Neutrophil (primary cell): ENCODE results near the gene KCNIP2.

Source experiments
- H3K27ac ChIP-seq: fragments of 200-600 bp; sonication (generic); 2 replicates; pipeline ENCODE4 v1.5.1; 2016; ENCODE audit warnings: mild to moderate bottlenecking, moderate library complexity
- H3K27me3 ChIP-seq: fragments of 200-600 bp; sonication (generic); 2 replicates; pipeline ENCODE4 v1.6.0; 2016; ENCODE audit warnings: mild to moderate bottlenecking
- H3K36me3 ChIP-seq: fragments of 200-600 bp; sonication (generic); 2 replicates; pipeline ENCODE4 v1.5.1; 2017
- H3K4me1 ChIP-seq, 2 experiments: fragments of 200-600 bp in 1 of 2; sonication (generic) in 1 of 2; 1 replicate in 1 of 2; 2 replicates in 1 of 2; pipeline versions ENCODE4 v1.5.1 to v1.6.1; 2013 to 2016; ENCODE audit warnings: low read depth in 1 of 2, low read length in 1 of 2, mild to moderate bottlenecking in 1 of 2, moderate library complexity in 1 of 2; ENCODE audit not compliant: control insufficient read depth in 1 of 2, insufficient read depth in 1 of 2
- H3K4me3 ChIP-seq, 2 experiments: fragments of 200-600 bp in 1 of 2; sonication (generic) in 1 of 2; 1 replicate in 1 of 2; 2 replicates in 1 of 2; pipeline ENCODE4 v1.5.1; 2013 to 2016; ENCODE audit warnings: low read depth in 1 of 2, low read length in 1 of 2, mild to moderate bottlenecking in 1 of 2, moderate library complexity in 1 of 2
- H3K9me3 ChIP-seq: fragments of 200-600 bp; sonication (generic); 2 replicates; pipeline ENCODE4 v1.5.1; 2016
- CTCF ChIP-seq: fragments of 200-600 bp; sonication (generic); IDR thresholded peaks from 2 replicates; pipeline ENCODE4 v1.5.1; 2016; ENCODE audit warnings: antibody characterized with exemption

KCNIP2 gene

GRCh38 chr10:101830322-101831168 lies 13.1 kb downstream of the KCNIP2 start:
- peak overlapping the region; percentile 67 for H3K27ac ChIP-seq
- H3K9me3 ChIP-seq, result no peaks in the 10 kb centered on the region
- H3K4me1 ChIP-seq, result peaks cover 44 to 49% of the 10 kb centered on the region in 2 experiments
- no peaks in the 10 kb centered on the region for H3K36me3 ChIP-seq
- H3K27me3 ChIP-seq, result no peaks in the 10 kb centered on the region
- peak overlapping the region; percentile 72 to 93 for H3K4me3 ChIP-seq
- no peak for TF ChIP-seq CTCF

- H3K4me3 ChIP-seq, result peak overlapping the region; percentile 72 to 93
- TF ChIP-seq CTCF, result no peak
- H3K4me1 ChIP-seq, result peaks cover 36 to 41% of the 10 kb centered on the region in 2 experiments
- H3K27me3 ChIP-seq, result no peaks in the 10 kb centered on the region
- H3K27ac ChIP-seq, result peak overlapping the region; percentile 67
- H3K9me3 ChIP-seq, result no peaks in the 10 kb centered on the region
- H3K36me3 ChIP-seq, result no peaks in the 10 kb centered on the region
Observed at GRCh38 chr10:101829561-101830315, 13.9 kb downstream of the KCNIP2 start.

GRCh38 chr10:101828766-101829551 lies 14.6 kb downstream of the KCNIP2 start:
- no peaks in the 10 kb centered on the region for H3K36me3 ChIP-seq
- peak overlapping the region; percentile 67 for H3K27ac ChIP-seq
- peak overlapping the region; percentile 37 to 93 for H3K4me3 ChIP-seq
- H3K27me3 ChIP-seq, result no peaks in the 10 kb centered on the region
- TF ChIP-seq CTCF, result no peak
- peaks cover 28 to 33% of the 10 kb centered on the region in 2 experiments for H3K4me1 ChIP-seq
- no peaks in the 10 kb centered on the region for H3K9me3 ChIP-seq

- Histone ChIP-seq H3K4me1 (peaks cover 26 to 31% of the 10 kb centered on the region in 2 experiments), H3K27ac (no peak overlapping the region), H3K36me3 (no peaks in the 10 kb centered on the region), H3K27me3 (no peaks in the 10 kb centered on the region), H3K4me3 (no peak overlapping the region), H3K9me3 (no peaks in the 10 kb centered on the region)
- no peak for TF ChIP-seq CTCF
Observed at GRCh38 chr10:101827919-101828600, 15.5 kb downstream of the KCNIP2 start.
